Measurements from ENCODE around the gene TYW1.
"Not testable (repeated sequence)": the region's sequence is repeated elsewhere in the genome, so short reads cannot be mapped to it uniquely, and the experiment has no call there.

The TYW1 gene

GRCh38 chr7:66995050-66995776 lies 1.4 kb upstream of the TYW1 start, which contains the start of gene SBDS:
Gene SBDS, minus strand, starts transcription at chr7:66995586. Its CDS starts 169 bp downstream, at chr7:66995417.
- peak; percentile 100 for DNase-seq

- peak; percentile 46 for DNase-seq
These were observed 4.1 kb downstream of the TYW1 start for GRCh38 chr7:67000601-67001258.

- DNase-seq, result not testable (repeated sequence)
These were observed 7.5 kb downstream of the TYW1 start for GRCh38 chr7:67004145-67004544.

GRCh38 chr7:67006965-67007364 lies 10.3 kb downstream of the TYW1 start:
- DNase-seq, result peak; percentile 56

GRCh38 chr7:67008260-67008659 lies 11.6 kb downstream of the TYW1 start:
- DNase-seq, result no peak

GRCh38 chr7:67009677-67010076 lies 13.0 kb downstream of the TYW1 start:
- DNase-seq, result not testable (repeated sequence)

GRCh38 chr7:67014076-67014622 lies 17.5 kb downstream of the TYW1 start:
- DNase-seq, result not testable (repeated sequence)

- not testable (repeated sequence) for DNase-seq
These were observed 21.3 kb downstream of the TYW1 start for GRCh38 chr7:67017971-67018370.

- DNase-seq, result no peak
These were observed 22.3 kb downstream of the TYW1 start for GRCh38 chr7:67018940-67019339.

GRCh38 chr7:67019562-67020390 lies 23.1 kb downstream of the TYW1 start:
- DNase-seq, result peak; percentile 82

GRCh38 chr7:67021260-67021659 lies 24.6 kb downstream of the TYW1 start:
- no peak for DNase-seq

GRCh38 chr7:67022511-67022910 lies 25.9 kb downstream of the TYW1 start:
- peak; percentile 83 for DNase-seq

- DNase-seq, result not testable (repeated sequence)
These were observed 28.8 kb downstream of the TYW1 start for GRCh38 chr7:67025459-67025858.

- DNase-seq, result not testable (repeated sequence)
These were observed 35.1 kb downstream of the TYW1 start for GRCh38 chr7:67031685-67032084.

GRCh38 chr7:67033251-67033650 lies 36.6 kb downstream of the TYW1 start:
- no peak for DNase-seq

GRCh38 chr7:67036432-67037395 lies 40.1 kb downstream of the TYW1 start:
- peak; percentile 23 for DNase-seq

GRCh38 chr7:67040832-67041231 lies 44.2 kb downstream of the TYW1 start:
- not testable (repeated sequence) for DNase-seq

- peak; percentile 80 for DNase-seq
These were observed 46.3 kb downstream of the TYW1 start for GRCh38 chr7:67042781-67043558.

- DNase-seq, result not testable (repeated sequence)
These were observed 46.9 kb downstream of the TYW1 start for GRCh38 chr7:67043559-67043930.

- no peak for DNase-seq
These were observed 48.9 kb downstream of the TYW1 start for GRCh38 chr7:67045496-67045995.

GRCh38 chr7:67046819-67047218 lies 50.2 kb downstream of the TYW1 start:
- DNase-seq, result not testable (repeated sequence)
